ENCODE results near the gene B3GALNT1. TPM values are rescaled to one million over a fixed set of nuclear protein-coding genes. Genes with fewer than 3 reads are reported as not detected.
A peak's percentile ranks its signal among the peaks of the same experiment; 100 is the strongest.

The B3GALNT1 gene
- total RNA-seq, 1 donor from 2014 or later, result 9.7 TPM

- no peak for DNase-seq (ENCODE audit: low spot score)
- intact Hi-C loops (cut with DNase I), result no loop called here
- ATAC-seq, result no peak
Observed at GRCh38 chr3:161084277-161084676, 20.9 kb downstream of the B3GALNT1 start.

- DNase-seq (ENCODE audit: low spot score) (no peak), ATAC-seq (no peak)
- intact Hi-C loops (cut with DNase I), result no loop called here
Observed at GRCh38 chr3:161083131-161083530, 22.0 kb downstream of the B3GALNT1 start.

- DNase-seq (ENCODE audit: low spot score) (no peak), ATAC-seq (peak; percentile 41)
- intact Hi-C loops (cut with DNase I), result no loop called here
Observed at GRCh38 chr3:161082063-161082462, 23.1 kb downstream of the B3GALNT1 start.

GRCh38 chr3:161081633-161082032, 23.5 kb downstream of the B3GALNT1 start:
- intact Hi-C loops (cut with DNase I), result no loop called here
- ATAC-seq (no peak), DNase-seq (ENCODE audit: low spot score) (no peak)

GRCh38 chr3:161073181-161073580, 32.0 kb downstream of the B3GALNT1 start:
- no peak for ATAC-seq
- intact Hi-C loops (cut with DNase I), result no loop called here
- DNase-seq (ENCODE audit: low spot score), result no peak

- no peak for DNase-seq (ENCODE audit: low spot score)
- ATAC-seq, result no peak
- intact Hi-C loops (cut with DNase I), result no loop called here
Observed at GRCh38 chr3:161072751-161073150, 32.4 kb downstream of the B3GALNT1 start.

GRCh38 chr3:161072211-161072621, 32.9 kb downstream of the B3GALNT1 start:
- no peak for ATAC-seq
- intact Hi-C loops (cut with DNase I), result no loop called here

GRCh38 chr3:161070980-161071663, 34.0 kb downstream of the B3GALNT1 start:
- ATAC-seq, result no peak
- no peak for DNase-seq (ENCODE audit: low spot score)
- intact Hi-C loops (cut with DNase I), result no loop called here

More at GRCh38 chr3:161072211-161072621, 32.9 kb downstream of the B3GALNT1 start:
- no peak for DNase-seq (ENCODE audit: low spot score)

DNA sequence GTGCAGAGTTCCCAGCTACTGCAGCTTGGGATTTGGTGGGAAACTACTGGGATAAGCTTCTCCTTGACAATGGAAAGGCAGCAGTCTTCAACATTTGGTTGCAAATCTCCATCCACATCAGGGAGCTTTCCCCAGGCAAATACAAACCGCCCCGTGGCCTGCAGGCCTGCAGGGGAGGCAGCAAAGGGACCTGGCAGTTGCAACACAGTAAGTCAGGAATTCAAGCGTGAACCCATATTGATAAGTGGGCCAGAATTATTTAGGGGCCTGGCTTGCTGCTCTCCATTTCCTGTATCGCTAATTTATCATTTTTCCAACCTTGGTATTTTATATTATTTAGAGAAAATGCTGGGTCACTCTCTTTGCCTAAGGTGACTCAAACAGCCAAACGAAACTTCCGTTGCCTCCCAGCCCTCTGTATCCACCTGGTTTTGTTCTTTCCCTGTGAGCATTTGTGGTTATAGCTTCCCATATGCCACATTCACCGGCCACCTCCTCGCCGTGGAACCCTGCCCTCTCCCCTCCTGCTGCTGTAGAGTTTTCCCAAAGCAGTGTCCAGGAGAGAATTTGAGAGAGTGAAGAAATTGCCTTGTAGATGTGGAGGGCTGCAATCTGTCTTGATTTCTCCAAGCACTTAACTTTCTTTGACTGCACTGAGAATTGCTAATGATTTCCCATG, 34.8 kb downstream of the B3GALNT1 start:
- no peak for ATAC-seq
- intact Hi-C loops (cut with DNase I), result no loop called here
- no peak for DNase-seq (ENCODE audit: low spot score)

- intact Hi-C loops (cut with DNase I), result no loop called here
- ATAC-seq (peak; percentile 70), DNase-seq (ENCODE audit: low spot score) (no peak)
Observed at GRCh38 chr3:161069511-161070251, 35.5 kb downstream of the B3GALNT1 start.

GRCh38 chr3:161067335-161067734, 37.8 kb downstream of the B3GALNT1 start:
- intact Hi-C loops (cut with DNase I), result no loop called here
- ATAC-seq (no peak), DNase-seq (ENCODE audit: low spot score) (no peak)

- intact Hi-C loops (cut with DNase I), result no loop called here
- ATAC-seq (no peak), DNase-seq (ENCODE audit: low spot score) (no peak)
Observed at GRCh38 chr3:161066930-161067329, 38.2 kb downstream of the B3GALNT1 start.

- intact Hi-C loops (cut with DNase I), result no loop called here
- DNase-seq (ENCODE audit: low spot score) (no peak), ATAC-seq (no peak)
Observed at GRCh38 chr3:161064413-161064812, 40.7 kb downstream of the B3GALNT1 start.

DNA sequence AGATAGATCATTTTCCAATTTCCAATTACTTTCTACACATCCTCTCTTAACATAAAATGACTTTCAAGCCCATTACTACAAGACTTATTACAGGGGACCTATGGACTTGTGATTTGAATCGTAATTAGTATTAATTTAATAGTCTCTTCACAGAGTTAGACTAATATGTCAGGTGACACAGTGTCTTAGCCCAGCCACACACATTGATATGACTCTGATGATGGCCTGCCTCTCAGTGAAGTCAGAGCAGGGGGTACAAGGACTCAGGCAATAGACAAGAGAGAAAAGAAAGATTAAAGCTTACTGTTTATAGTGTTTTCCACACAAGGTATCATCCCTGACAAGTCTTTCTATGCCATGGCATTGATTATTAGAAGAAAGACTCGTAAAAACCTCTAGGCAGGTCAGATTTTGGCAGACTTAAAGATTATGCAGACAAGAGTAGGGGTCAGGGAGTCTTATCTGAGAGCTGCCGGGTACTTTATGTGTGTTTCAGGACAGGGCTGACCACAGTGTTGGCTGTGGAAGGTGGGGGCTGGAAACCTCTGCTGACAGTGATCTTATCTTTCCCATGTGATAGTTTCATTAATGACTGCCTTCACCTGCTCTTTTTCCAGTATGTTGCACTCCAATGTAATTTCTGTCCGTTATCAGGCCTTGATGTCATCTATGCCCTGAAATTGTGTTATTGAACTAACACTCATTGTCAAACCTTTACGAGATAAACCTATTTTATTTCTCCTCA, 50.1 kb downstream of the B3GALNT1 start:
- ATAC-seq (no peak), DNase-seq (ENCODE audit: low spot score) (no peak)
- intact Hi-C loops (cut with DNase I), result no loop called here

GRCh38 chr3:161051856-161052255, 53.3 kb downstream of the B3GALNT1 start:
- DNase-seq (ENCODE audit: low spot score) (no peak), ATAC-seq (no peak)
- intact Hi-C loops (cut with DNase I), result no loop called here

GRCh38 chr3:161050935-161051334, 54.2 kb downstream of the B3GALNT1 start:
- DNase-seq (ENCODE audit: low spot score) (no peak), ATAC-seq (no peak)
- intact Hi-C loops (cut with DNase I), result no loop called here

- ATAC-seq (no peak), DNase-seq (ENCODE audit: low spot score) (no peak)
- intact Hi-C loops (cut with DNase I), result no loop called here
Observed at GRCh38 chr3:161049683-161050248, 55.4 kb downstream of the B3GALNT1 start.

- ATAC-seq (no peak), DNase-seq (ENCODE audit: low spot score) (no peak)
- intact Hi-C loops (cut with DNase I), result no loop called here
Observed at GRCh38 chr3:161043336-161044035, 61.7 kb downstream of the B3GALNT1 start.
